ENCODE results near the gene NCAPD2. TPM values are rescaled to one million over a fixed set of nuclear protein-coding genes. Genes with fewer than 3 reads are reported as not detected.
A peak's percentile ranks its signal among the peaks of the same experiment; 100 is the strongest.

NCAPD2 gene
- total RNA-seq, 3 donors from 2014 or later (not counting 1 experiment from before 2014, with no cell fraction given) = 38.8 to 53.1 (median 44.1) TPM

DNA sequence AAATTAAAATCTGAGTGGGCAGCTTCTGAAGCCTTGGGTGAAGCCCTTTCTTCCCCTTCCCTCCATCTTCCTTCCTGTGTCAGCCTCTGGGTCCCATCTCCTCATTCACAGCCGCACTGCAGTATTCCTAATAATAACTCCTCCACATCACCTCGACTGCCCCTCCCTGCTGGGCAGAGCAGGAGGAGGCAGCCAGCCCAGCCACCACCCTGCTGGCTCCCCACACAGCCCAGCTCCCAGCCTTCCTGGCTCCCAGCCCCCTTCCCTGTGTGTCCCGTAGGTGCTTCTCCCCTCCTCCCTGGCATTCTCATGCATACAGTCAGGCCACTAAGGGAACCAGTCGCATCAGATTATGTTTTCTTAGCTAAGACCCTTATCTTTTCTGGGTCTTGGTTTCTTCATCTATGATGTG, 58.2 kb downstream of the NCAPD2 start:
- Mint-ChIP-seq H3K27ac (peak overlapping the region in 1 of 2 donors; percentile 31), H3K4me1 (peaks cover 42 to 60% of the 10 kb centered on the region in 2 donors), H3K9me3 (no peaks in the 10 kb centered on the region), H3K27me3 (ENCODE audit: low read depth in 2 of 2) (no peaks in the 10 kb centered on the region), H3K36me3 (no peaks in the 10 kb centered on the region), H3K4me3 (no peak overlapping the region)
- WGBS (ENCODE audit: insufficient coverage) = 76% methylated on average over 4 of the region's 4 CpGs
- intact Hi-C loops (cut with micrococcal nuclease) = no loop called here
- Histone ChIP-seq H3K4me3 (ENCODE audit: low read length) (no peak overlapping the region), H3K27ac (ENCODE audit: low read length) (no peak overlapping the region), H3K27me3 (ENCODE audit: control insufficient read depth, insufficient read depth, low read length) (no peaks in the 10 kb centered on the region), H3K36me3 (ENCODE audit: control insufficient read depth, insufficient read depth, low read length) (peaks cover 39% of the 10 kb centered on the region), H3K9me3 (ENCODE audit: control insufficient read depth, insufficient read depth, low read length) (no peaks in the 10 kb centered on the region), H3K4me1 (ENCODE audit: control insufficient read depth, insufficient read depth, low read length) (peaks cover 54% of the 10 kb centered on the region)
- no peak for DNase-seq
- TF ChIP-seq, protein P1, sequence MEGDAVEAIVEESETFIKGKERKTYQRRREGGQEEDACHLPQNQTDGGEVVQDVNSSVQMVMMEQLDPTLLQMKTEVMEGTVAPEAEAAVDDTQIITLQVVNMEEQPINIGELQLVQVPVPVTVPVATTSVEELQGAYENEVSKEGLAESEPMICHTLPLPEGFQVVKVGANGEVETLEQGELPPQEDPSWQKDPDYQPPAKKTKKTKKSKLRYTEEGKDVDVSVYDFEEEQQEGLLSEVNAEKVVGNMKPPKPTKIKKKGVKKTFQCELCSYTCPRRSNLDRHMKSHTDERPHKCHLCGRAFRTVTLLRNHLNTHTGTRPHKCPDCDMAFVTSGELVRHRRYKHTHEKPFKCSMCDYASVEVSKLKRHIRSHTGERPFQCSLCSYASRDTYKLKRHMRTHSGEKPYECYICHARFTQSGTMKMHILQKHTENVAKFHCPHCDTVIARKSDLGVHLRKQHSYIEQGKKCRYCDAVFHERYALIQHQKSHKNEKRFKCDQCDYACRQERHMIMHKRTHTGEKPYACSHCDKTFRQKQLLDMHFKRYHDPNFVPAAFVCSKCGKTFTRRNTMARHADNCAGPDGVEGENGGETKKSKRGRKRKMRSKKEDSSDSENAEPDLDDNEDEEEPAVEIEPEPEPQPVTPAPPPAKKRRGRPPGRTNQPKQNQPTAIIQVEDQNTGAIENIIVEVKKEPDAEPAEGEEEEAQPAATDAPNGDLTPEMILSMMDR (IDR thresholded peaks at IDR 0.05) = no peak
- no peak for ATAC-seq

- H3K36me3 Mint-ChIP-seq = no peaks in the 10 kb centered on the region
- no peak overlapping the region for H3K27ac Mint-ChIP-seq
These were observed 59.4 kb downstream of the NCAPD2 start for GRCh38 chr12:6553051-6553868.

GRCh38 chr12:6554168-6555017, 60.5 kb downstream of the NCAPD2 start:
- H3K27ac ChIP-seq (ENCODE audit: low read length) = no peak overlapping the region
- peaks cover 37 to 48% of the 10 kb centered on the region in 2 donors for H3K4me1 Mint-ChIP-seq

More at GRCh38 chr12:6553051-6553868, 59.4 kb downstream of the NCAPD2 start:
- Histone ChIP-seq H3K4me3 (ENCODE audit: low read length) (no peak overlapping the region), H3K4me1 (ENCODE audit: control insufficient read depth, insufficient read depth, low read length) (peaks cover 61% of the 10 kb centered on the region), H3K27ac (ENCODE audit: low read length) (no peak overlapping the region), H3K36me3 (ENCODE audit: control insufficient read depth, insufficient read depth, low read length) (peaks cover 32% of the 10 kb centered on the region), H3K9me3 (ENCODE audit: control insufficient read depth, insufficient read depth, low read length) (no peaks in the 10 kb centered on the region), H3K27me3 (ENCODE audit: control insufficient read depth, insufficient read depth, low read length) (no peaks in the 10 kb centered on the region)
- 85% methylated on average over 15 of the region's 15 CpGs for WGBS (ENCODE audit: insufficient coverage)
- peak overlapping the region; percentile 41 for H3K4me3 Mint-ChIP-seq
- no peaks in the 10 kb centered on the region for H3K27me3 Mint-ChIP-seq (ENCODE audit: low read depth in 2 of 2)
- H3K9me3 Mint-ChIP-seq = no peaks in the 10 kb centered on the region
- TF ChIP-seq, protein P1 (IDR thresholded peaks at IDR 0.05) = no peak
- peaks cover 37 to 55% of the 10 kb centered on the region in 2 donors for H3K4me1 Mint-ChIP-seq
- intact Hi-C loops (cut with micrococcal nuclease) = no loop called here
- DNase-seq (no peak), ATAC-seq (no peak)

More at GRCh38 chr12:6554168-6555017, 60.5 kb downstream of the NCAPD2 start:
- Histone ChIP-seq H3K4me3 (ENCODE audit: low read length) (peak overlapping the region; percentile 51), H3K9me3 (ENCODE audit: control insufficient read depth, insufficient read depth, low read length) (no peaks in the 10 kb centered on the region), H3K4me1 (ENCODE audit: control insufficient read depth, insufficient read depth, low read length) (peaks cover 63% of the 10 kb centered on the region), H3K27me3 (ENCODE audit: control insufficient read depth, insufficient read depth, low read length) (no peaks in the 10 kb centered on the region), H3K36me3 (ENCODE audit: control insufficient read depth, insufficient read depth, low read length) (peaks cover 28% of the 10 kb centered on the region)
- peak; percentile 67 to 78 (median 69) for ATAC-seq
- Mint-ChIP-seq H3K27me3 (ENCODE audit: low read depth in 2 of 2) (no peaks in the 10 kb centered on the region), H3K27ac (peak overlapping the region; percentile 34 to 77), H3K9me3 (no peaks in the 10 kb centered on the region), H3K36me3 (no peaks in the 10 kb centered on the region), H3K4me3 (peak overlapping the region; percentile 88)
- peak; percentile 63 to 82 for DNase-seq
- TF ChIP-seq, protein P1 (IDR thresholded peaks at IDR 0.05) = peak; percentile 59
- intact Hi-C loops (cut with micrococcal nuclease) = loop anchor here (2.0 kb wide), 1 partner anchor 224 kb away; no protein-coding TSS in a partner anchor
- 38% methylated on average over 22 of the region's 22 CpGs for WGBS (ENCODE audit: insufficient coverage)
